A549 (cell line): ENCODE data around the gene ATM.

Source experiments
- EP300 ChIP-seq, 2 experiments: fragments of >200 bp; sonication (Bioruptor Twin); formaldehyde crosslinking; IDR thresholded peaks; 2 replicates in 1 of 2; 3 replicates in 1 of 2; pipeline ENCODE4 v1.6.1; 2016 to 2017
- KDM1A ChIP-seq: fragments of 200-600 bp; sonication (generic); IDR thresholded peaks from 2 replicates; pipeline ENCODE4 v1.6.1; 2016; ENCODE audit warnings: low read depth, mild to moderate bottlenecking
- POLR2A ChIP-seq: IDR thresholded peaks from 2 replicates; pipeline ENCODE4 v1.6.1; 2012; ENCODE audit warnings: mild to moderate bottlenecking, low read length
- RAD21 ChIP-seq, 2 experiments: fragments of >200 bp in 1 of 2; sonication (Bioruptor Twin) in 1 of 2; formaldehyde crosslinking in 1 of 2; IDR thresholded peaks in 1 of 2; conservative IDR thresholded peaks in 1 of 2; 2 replicates in 1 of 2; 3 replicates in 1 of 2; pipeline ENCODE4 v1.6.1; 2012 to 2018; ENCODE audit warnings: inconsistent platforms in 1 of 2
- TF ChIP-seq, protein P1 (sequence below): fragments of >200 bp; sonication (Bioruptor Twin); formaldehyde crosslinking; IDR thresholded peaks from 3 replicates; pipeline ENCODE4 v1.5.1; 2016
- TF ChIP-seq, protein P2 (sequence below): fragments of 250-450 bp; sonication (Bioruptor Pico); IDR thresholded peaks from 2 replicates; pipeline ENCODE4 v1.5.0; 2021; ENCODE audit warnings: mild to moderate bottlenecking, moderate library complexity, borderline replicate concordance

DNA sequence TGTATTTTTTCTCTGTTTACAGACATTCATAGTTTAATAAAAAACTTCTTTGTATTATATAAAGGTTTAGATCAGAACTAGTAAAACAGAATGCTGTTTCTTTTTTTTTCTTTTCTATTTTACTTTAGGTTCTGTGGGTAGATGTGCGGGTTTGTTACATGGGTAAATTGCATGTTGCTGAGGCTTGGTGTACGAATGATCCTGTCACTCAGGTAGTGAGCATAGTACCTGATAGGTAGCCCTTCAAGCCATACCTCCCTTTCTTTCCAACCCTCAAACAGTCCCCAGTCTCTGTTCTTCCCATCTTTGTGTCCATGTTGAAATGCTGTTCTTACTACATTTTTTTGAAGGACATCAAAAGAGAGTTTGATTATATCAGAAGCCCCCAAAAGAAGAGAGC is 3.2 kb downstream of the ATM start:
- TF ChIP-seq, protein P1, sequence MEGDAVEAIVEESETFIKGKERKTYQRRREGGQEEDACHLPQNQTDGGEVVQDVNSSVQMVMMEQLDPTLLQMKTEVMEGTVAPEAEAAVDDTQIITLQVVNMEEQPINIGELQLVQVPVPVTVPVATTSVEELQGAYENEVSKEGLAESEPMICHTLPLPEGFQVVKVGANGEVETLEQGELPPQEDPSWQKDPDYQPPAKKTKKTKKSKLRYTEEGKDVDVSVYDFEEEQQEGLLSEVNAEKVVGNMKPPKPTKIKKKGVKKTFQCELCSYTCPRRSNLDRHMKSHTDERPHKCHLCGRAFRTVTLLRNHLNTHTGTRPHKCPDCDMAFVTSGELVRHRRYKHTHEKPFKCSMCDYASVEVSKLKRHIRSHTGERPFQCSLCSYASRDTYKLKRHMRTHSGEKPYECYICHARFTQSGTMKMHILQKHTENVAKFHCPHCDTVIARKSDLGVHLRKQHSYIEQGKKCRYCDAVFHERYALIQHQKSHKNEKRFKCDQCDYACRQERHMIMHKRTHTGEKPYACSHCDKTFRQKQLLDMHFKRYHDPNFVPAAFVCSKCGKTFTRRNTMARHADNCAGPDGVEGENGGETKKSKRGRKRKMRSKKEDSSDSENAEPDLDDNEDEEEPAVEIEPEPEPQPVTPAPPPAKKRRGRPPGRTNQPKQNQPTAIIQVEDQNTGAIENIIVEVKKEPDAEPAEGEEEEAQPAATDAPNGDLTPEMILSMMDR: no peak
- TF ChIP-seq POLR2A (no peak), EP300 (IDR thresholded peaks at IDR 0.05) (no peak), RAD21 (conservative IDR thresholded peaks at IDR 0.05 in 1 of 2, IDR thresholded peaks at IDR 0.05 in 1 of 2) (no peak), KDM1A (no peak)
- TF ChIP-seq, protein P2, sequence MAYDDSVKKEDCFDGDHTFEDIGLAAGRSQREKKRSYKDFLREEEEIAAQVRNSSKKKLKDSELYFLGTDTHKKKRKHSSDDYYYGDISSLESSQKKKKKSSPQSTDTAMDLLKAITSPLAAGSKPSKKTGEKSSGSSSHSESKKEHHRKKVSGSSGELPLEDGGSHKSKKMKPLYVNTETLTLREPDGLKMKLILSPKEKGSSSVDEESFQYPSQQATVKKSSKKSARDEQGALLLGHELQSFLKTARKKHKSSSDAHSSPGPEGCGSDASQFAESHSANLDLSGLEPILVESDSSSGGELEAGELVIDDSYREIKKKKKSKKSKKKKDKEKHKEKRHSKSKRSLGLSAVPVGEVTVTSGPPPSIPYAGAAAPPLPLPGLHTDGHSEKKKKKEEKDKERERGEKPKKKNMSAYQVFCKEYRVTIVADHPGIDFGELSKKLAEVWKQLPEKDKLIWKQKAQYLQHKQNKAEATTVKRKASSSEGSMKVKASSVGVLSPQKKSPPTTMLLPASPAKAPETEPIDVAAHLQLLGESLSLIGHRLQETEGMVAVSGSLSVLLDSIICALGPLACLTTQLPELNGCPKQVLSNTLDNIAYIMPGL (CRISPR knock-in tag): no peak
